ENCODE data around the gene ST7. TPM values are rescaled to one million over a fixed set of nuclear protein-coding genes. Genes with fewer than 3 reads are reported as not detected.
"Not testable (repeated sequence)": the region's sequence is repeated elsewhere in the genome, so short reads cannot be mapped to it uniquely, and the experiment has no call there.

Gene ST7
- total RNA-seq, 1 donor from 2014 or later, result 22.1 TPM

GRCh38 chr7:117220836-117221235, 267.5 kb downstream of the ST7 start:
- no peak for DNase-seq (ENCODE audit: low spot score)

DNA sequence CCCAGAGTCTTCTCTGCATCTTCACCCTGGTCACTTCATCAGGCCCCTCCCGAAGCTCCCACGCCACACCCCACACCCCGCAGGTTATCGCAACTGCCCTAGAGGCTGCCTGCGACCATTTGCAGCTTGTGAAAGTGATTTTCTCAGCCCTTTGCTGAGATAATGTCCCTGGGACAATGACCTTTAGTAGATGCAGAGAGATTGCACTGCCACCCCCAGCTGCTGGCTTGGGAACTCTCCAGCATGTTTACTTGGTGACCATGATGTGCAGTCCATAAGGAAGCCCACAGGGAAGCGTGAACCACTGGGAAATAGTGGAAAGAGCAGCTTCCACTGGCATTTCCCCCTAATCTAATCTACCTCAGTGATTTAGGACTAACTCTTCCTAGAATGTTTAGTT, 272.2 kb downstream of the ST7 start:
- no peak for DNase-seq (ENCODE audit: low spot score)

GRCh38 chr7:117227091-117227490, 273.8 kb downstream of the ST7 start:
- no peak for DNase-seq (ENCODE audit: low spot score)

- DNase-seq (ENCODE audit: low spot score), result no peak
Observed at GRCh38 chr7:117229350-117229749, 276.0 kb downstream of the ST7 start.

DNA sequence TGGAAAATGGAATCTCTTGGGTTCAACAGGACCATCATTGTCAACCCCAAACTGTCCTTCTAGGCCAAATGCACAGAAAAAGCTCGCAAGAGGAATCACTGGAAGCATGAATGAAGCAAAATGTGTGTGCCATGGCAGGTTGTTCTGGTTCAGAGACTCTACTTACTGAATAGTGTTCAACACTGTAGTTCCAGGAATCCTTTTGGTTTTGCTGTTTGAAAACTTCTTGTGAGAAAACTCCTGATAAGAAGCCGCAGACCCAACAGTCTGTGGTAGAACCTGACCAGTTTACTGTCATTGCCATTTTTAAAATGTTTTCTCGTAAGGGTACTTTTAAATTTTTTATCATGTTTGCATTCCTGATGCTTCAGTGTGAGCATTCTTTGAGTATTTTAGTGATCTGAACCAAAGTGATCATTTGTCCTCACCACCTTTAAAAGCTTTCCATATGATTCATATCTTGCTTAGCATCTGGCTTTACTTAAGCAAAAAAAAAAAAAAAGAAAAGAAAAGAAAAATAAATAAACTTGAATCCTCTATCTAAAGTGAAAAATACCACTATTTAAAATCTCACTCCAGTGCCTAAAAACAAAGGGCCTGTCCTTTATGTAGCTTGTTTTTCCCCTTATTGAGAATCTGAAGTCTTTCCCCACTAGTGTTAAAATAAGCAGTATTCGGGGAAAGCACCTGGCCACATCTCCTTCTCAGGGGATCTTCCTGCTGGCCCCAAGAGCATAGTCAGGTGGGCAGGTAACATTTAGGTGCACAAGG, 277.2 kb downstream of the ST7 start:
- DNase-seq (ENCODE audit: low spot score), result no peak

GRCh38 chr7:117231047-117231359, 277.7 kb downstream of the ST7 start:
- DNase-seq (ENCODE audit: low spot score), result no peak

DNA sequence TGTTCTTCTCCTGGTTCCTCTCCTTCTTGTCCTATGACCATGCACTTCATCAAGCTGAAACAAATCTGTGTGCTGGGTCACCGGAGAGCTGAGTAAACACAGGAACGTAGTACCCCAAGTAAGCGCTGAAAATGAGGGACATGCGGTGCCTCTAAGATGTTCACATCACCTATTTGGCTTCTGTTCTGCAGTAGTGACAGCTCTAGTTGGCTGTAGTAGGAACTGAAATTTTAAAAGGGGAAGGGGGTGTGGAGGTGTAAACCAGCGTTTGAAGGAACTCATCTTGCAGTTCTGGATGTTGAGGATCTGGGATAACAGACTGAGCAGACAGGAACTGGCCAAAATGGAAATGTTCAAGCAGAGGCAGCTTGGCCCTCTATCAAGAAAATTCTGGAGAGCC, 284.3 kb downstream of the ST7 start:
- DNase-seq (ENCODE audit: low spot score), result no peak

DNA sequence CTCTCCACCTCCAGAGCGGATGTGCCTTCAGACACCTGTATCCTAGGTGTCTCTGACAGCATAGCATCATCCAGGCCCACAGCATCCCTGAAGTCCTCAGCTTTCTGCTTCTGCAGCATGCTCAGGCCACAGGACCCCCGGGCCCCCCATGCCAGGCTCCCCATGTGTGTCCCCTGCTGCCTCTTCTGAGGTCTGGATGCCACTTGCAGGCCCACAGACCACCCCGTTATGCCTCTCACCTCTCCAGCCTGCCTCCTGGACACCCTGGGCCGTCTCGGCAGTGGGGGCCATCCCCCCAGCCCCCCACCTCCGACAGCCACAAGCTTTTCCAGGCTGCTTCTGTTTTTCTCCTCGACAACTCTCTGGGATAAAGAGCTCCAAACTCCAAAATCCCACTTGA, 285.2 kb downstream of the ST7 start:
- DNase-seq (ENCODE audit: low spot score), result no peak

- no peak for DNase-seq (ENCODE audit: low spot score)
Observed at GRCh38 chr7:117238937-117239336, 285.6 kb downstream of the ST7 start.

- DNase-seq (ENCODE audit: low spot score), result no peak
Observed at GRCh38 chr7:117241088-117241487, 287.8 kb downstream of the ST7 start.

DNA sequence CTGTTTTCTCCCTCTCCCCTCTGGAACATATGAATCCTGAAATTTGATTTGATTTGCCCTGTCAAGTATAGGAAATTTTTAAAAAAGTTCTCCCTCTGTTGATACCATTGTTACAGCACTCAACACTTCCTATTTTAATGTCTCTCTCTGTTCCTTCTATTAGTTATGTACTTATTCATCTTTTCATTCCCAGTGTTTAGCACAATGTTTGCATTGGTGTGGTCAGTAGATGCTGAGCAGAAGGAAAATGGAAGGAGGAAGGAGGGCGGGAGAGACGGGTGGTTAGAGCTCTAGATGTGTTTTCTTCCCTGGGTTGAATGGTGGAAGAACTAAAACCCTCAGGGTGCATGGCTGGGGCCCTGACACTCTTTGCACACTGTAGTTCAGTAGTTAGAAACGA, 290.1 kb downstream of the ST7 start:
- DNase-seq (ENCODE audit: low spot score), result no peak

GRCh38 chr7:117245703-117246102, 292.4 kb downstream of the ST7 start:
- DNase-seq (ENCODE audit: low spot score), result not testable (repeated sequence)

DNA sequence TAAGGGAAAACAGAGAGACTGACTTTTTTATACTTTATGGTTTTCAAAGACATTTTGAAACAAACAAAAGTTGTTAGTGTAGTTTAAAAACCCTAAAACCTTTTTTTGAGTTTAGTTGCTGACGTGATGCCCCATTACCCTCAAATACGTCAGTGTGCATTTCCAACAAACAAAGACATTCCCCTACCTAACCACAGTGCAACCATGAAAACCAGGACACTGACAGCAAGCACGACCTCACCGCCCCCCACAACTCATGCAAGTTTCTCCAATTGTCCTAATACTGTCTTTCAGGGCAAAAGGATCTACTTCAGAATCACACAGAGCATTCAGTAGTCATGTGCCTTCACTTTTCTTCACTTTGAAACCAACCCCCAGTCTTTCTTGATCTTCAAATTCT, 294.5 kb downstream of the ST7 start:
- no peak for DNase-seq (ENCODE audit: low spot score)

- no peak for DNase-seq (ENCODE audit: low spot score)
Observed at GRCh38 chr7:117248829-117249228, 295.5 kb downstream of the ST7 start.

DNA sequence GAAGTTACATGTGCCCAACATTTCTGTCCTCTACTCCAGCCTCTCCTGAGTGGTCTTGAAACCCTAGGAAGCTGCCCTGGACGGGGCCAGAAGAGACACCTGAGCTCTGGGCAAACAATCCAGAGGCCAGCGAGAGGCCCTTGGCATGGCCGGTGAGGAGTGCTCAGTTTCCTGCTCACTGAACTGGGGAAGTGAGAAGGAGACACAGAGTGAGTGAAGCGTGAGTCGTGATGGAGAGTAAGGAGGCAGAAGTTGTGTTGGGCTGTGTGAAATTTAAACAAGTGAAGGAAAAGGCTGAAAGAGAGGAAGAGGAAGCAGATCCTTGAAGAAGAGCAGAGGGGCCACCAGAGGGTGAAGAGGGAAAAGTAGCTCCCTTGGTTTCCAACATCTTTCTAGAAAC, 296.4 kb downstream of the ST7 start:
- DNase-seq (ENCODE audit: low spot score), result no peak

DNA sequence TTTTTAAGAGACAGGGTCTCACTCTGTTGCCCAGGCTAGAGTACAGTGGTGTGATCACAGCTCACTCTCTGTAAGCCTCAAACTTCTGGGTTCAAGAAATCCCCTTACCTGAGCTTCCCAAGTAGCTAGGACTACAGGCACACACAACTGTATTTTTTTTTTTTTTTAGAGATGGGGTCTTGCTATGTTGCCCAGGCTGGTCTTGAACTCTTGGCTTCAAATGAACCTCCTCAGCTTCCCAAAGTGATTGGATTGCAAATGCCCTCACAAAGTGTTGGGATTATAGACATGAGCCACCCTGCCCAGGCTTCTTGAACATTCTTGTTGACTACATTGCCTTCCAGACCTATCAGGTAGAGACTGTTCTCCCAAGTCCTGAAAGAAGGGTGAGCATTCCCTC, 296.9 kb downstream of the ST7 start:
- DNase-seq (ENCODE audit: low spot score), result no peak

DNA sequence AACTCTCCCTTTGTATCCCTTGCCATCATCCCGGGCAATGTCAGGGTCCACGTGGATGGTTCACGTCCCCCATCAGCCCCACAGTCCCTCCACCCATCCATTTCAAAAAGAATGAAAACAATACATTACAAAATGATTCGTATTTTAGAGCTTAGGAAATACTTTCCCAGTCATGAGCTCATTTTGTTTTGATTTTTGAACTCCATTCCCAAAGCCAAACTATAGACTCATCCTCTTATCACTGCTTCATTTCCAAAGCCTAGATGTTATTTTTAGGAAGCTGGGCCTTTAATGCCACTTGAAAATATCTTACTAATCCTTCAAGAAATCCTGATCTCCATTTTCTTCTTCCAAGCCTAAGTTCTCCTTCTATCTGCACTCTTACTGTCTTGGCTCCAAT, 297.5 kb downstream of the ST7 start:
- DNase-seq (ENCODE audit: low spot score), result no peak

GRCh38 chr7:117251687-117252086, 298.4 kb downstream of the ST7 start:
- DNase-seq (ENCODE audit: low spot score), result no peak

DNA sequence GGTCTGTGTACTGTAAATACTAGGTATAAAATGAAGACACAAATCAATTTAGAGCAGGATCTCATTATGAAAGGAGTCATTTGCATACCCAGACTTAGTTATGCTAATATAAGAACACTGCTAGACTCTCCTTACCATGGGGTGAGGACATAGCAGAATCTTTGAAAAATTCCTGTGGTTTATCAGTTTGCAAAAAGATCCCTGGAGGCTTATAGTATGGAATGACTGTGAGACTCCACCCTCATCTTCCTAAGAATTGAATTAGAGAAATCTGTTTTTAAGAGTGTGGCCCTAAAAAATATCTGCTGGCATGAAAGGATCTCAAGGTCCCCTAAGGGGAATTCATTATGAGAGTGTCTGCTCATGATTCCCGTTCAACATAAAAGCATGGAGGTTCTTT, 306.3 kb downstream of the ST7 start:
- no peak for DNase-seq (ENCODE audit: low spot score)

DNA sequence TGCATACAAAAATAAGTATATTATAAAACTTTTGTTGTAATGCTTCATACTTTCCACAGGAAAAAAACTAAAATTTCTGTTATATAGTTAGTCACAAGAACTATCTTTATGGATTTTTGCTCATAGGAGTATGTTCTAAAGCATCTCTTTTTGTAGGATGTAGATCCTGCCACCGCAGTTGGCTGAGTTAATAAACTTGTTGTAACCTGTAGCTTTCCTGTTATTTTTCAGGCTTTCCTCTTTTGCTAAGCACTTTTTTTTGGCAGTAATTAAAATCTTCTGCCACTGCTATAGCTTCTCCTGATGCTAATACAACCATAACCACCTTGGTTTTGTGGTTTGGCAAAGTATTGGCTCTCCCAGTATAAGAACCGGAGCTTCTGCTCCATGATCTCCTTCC, 309.2 kb downstream of the ST7 start:
- no peak for DNase-seq (ENCODE audit: low spot score)

GRCh38 chr7:117264716-117265115, 311.4 kb downstream of the ST7 start:
- DNase-seq (ENCODE audit: low spot score), result no peak

GRCh38 chr7:117269417-117269816, 316.1 kb downstream of the ST7 start:
- no peak for DNase-seq (ENCODE audit: low spot score)

DNA sequence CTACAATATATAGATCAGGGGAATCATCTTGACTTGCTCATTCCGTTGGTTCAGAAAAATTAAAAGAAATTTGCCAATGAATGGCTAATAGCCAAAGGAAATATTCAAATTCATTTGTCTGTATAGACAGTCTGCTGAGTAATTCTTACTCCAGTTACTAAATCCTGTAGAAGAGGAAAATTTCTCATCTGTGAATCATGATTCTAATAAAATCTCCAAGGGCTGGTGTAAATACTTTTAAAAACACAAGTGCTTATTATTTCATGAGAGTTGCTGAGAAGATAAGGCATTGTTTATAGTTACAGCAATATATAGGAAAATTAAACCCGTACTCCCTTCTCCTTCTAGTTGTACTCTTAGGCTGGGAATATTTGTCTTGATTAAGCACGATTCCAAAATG, 316.6 kb downstream of the ST7 start:
- no peak for DNase-seq (ENCODE audit: low spot score)

GRCh38 chr7:117270371-117270770, 317.1 kb downstream of the ST7 start:
- DNase-seq (ENCODE audit: low spot score), result no peak
